ENCODE measurements around the gene SEMA4G. TPM values are rescaled to one million over a fixed set of nuclear protein-coding genes. Genes with fewer than 3 reads are reported as not detected.

SEMA4G gene
- total and polyA plus RNA-seq, 2 of the 13 experiments (the other 11 are each of a cell fraction or from before 2014, with no cell fraction given), result 46.2 to 207 TPM

DNA sequence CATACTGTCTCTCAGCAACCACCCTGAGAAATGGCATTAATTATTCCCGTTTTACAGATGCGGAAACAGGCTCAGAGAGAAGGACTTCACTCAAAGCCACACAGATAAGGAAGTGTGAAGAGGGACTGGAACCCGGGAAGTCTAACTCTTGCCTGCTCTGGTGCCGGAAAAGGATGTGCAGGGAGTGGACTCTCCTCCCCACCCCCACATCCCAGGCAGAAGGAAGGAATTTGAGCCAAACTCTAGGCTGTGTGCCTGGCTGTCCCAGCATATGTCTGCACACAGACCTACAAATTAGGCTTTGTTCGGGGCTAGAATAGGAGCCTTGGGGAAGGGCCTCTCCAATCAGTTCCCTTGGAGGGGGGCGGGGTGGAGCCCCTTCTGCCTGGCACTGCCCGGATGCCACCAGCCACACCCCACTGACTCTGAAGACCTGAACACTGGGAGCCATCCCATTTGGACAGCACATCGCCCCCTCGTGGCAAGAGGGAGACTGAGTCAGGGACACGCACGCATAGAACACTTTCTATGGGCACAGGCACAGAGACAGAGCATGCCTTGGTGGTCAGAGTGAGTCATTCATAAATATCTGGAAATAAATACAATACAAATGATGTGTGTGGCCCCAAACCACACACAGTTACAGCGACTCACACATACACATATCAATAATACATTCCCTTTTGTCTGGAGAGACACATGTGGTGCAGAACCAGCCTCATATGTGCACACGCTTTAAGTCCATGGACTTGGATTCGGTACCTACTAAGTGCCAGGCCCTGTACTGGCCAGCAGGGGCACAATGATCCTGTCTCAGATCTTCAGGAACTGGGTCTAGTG is 43.4 kb downstream of the SEMA4G start (continued):
- TF ChIP-seq ZNF816 (CRISPR knock-in tag; IDR thresholded peaks at IDR 0.05; ENCODE audit: borderline replicate concordance) (no peak), NCOA1 (CRISPR knock-in tag; IDR thresholded peaks at IDR 0.05) (no peak), DNMT1 (CRISPR knock-in tag; IDR thresholded peaks at IDR 0.05) (no peak), SP5 (CRISPR knock-in tag; IDR thresholded peaks at IDR 0.05; ENCODE audit: borderline replicate concordance, low read depth) (no peak), AGO1 (IDR thresholded peaks at IDR 0.05; ENCODE audit: low read depth, low read length, poor library complexity, severe bottlenecking) (no peak), STAT5B (CRISPR knock-in tag; IDR thresholded peaks at IDR 0.05) (no peak), ZFX (CRISPR knock-in tag; IDR thresholded peaks at IDR 0.05; ENCODE audit: low read depth) (no peak; the same call in 1 of the 2 replicates), KDM5A (IDR thresholded peaks at IDR 0.05; ENCODE audit: borderline replicate concordance, low read length) (no peak), NR0B2 (CRISPR knock-in tag; IDR thresholded peaks at IDR 0.05) (no peak), ZNF251 (CRISPR knock-in tag; IDR thresholded peaks at IDR 0.05) (no peak), RFX1 (IDR thresholded peaks at IDR 0.05) (no peak), ZNF660 (CRISPR knock-in tag; IDR thresholded peaks at IDR 0.05; ENCODE audit: borderline replicate concordance, low read depth) (no peak)
- TF ChIP-seq, protein P1, sequence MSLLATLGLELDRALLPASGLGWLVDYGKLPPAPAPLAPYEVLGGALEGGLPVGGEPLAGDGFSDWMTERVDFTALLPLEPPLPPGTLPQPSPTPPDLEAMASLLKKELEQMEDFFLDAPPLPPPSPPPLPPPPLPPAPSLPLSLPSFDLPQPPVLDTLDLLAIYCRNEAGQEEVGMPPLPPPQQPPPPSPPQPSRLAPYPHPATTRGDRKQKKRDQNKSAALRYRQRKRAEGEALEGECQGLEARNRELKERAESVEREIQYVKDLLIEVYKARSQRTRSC (CRISPR knock-in tag; IDR thresholded peaks at IDR 0.05; ENCODE audit: low read depth), result no peak
- TF ChIP-seq, protein P2, sequence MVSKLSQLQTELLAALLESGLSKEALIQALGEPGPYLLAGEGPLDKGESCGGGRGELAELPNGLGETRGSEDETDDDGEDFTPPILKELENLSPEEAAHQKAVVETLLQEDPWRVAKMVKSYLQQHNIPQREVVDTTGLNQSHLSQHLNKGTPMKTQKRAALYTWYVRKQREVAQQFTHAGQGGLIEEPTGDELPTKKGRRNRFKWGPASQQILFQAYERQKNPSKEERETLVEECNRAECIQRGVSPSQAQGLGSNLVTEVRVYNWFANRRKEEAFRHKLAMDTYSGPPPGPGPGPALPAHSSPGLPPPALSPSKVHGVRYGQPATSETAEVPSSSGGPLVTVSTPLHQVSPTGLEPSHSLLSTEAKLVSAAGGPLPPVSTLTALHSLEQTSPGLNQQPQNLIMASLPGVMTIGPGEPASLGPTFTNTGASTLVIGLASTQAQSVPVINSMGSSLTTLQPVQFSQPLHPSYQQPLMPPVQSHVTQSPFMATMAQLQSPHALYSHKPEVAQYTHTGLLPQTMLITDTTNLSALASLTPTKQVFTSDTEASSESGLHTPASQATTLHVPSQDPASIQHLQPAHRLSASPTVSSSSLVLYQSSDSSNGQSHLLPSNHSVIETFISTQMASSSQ (IDR thresholded peaks at IDR 0.05; ENCODE audit: low read depth), result no peak
- TF ChIP-seq, protein P2 (CRISPR knock-in tag; IDR thresholded peaks at IDR 0.05; ENCODE audit: borderline replicate concordance), result no peak
- TF ChIP-seq, protein P3, sequence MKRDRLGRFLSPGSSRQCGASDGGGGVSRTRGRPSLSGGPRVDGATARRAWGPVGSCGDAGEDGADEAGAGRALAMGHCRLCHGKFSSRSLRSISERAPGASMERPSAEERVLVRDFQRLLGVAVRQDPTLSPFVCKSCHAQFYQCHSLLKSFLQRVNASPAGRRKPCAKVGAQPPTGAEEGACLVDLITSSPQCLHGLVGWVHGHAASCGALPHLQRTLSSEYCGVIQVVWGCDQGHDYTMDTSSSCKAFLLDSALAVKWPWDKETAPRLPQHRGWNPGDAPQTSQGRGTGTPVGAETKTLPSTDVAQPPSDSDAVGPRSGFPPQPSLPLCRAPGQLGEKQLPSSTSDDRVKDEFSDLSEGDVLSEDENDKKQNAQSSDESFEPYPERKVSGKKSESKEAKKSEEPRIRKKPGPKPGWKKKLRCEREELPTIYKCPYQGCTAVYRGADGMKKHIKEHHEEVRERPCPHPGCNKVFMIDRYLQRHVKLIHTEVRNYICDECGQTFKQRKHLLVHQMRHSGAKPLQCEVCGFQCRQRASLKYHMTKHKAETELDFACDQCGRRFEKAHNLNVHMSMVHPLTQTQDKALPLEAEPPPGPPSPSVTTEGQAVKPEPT (CRISPR knock-in tag; IDR thresholded peaks at IDR 0.05; ENCODE audit: low read depth), result no peak
- TF ChIP-seq, protein P4, sequence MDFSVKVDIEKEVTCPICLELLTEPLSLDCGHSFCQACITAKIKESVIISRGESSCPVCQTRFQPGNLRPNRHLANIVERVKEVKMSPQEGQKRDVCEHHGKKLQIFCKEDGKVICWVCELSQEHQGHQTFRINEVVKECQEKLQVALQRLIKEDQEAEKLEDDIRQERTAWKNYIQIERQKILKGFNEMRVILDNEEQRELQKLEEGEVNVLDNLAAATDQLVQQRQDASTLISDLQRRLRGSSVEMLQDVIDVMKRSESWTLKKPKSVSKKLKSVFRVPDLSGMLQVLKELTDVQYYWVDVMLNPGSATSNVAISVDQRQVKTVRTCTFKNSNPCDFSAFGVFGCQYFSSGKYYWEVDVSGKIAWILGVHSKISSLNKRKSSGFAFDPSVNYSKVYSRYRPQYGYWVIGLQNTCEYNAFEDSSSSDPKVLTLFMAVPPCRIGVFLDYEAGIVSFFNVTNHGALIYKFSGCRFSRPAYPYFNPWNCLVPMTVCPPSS (IDR thresholded peaks at IDR 0.05), result no peak
